Measurements from ENCODE around the gene TMEM178B.

Gene TMEM178B

DNA sequence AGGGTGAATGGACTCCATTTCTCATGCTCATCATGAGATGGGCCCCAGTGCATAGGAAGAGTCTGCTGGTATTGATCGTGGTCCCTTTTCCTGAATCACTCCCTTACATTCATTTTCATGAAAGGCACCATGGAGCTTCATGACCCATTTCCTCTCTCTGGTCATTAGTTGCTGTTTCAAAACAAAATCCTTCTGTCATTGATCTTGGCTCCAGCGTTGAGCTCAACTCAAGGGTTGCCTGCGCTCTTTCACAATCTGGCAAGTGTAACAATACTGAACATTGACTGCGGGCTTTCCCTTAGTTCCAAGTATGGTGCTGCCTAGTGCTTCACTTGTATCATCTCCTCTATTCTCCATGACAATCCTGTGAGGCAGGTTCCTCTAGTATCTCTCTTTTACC lies 197.6 kb downstream of the TMEM178B start:
- no peak overlapping the region for H3K4me3 ChIP-seq
- in situ Hi-C loops (cut with MboI; ENCODE audit: low sequenced_read_pairs) = no loop called here

GRCh38 chr7:141272417-141272816 lies 198.6 kb downstream of the TMEM178B start:
- in situ Hi-C loops (cut with MboI; ENCODE audit: low sequenced_read_pairs) = no loop called here
- H3K36me3 ChIP-seq (replicated peaks) = no peaks in the 10 kb centered on the region

More for the DNA sequence above, 197.6 kb downstream of the TMEM178B start:
- no peaks in the 10 kb centered on the region for H3K27me3 ChIP-seq (ENCODE audit: low read depth)
- H3K9me3 ChIP-seq = no peaks in the 10 kb centered on the region
- no peaks in the 10 kb centered on the region for H3K36me3 ChIP-seq (replicated peaks)
- DNase-seq (ENCODE audit: low spot score in 2 of 2) = no peak
- no peaks in the 10 kb centered on the region for H3K4me1 ChIP-seq

DNA sequence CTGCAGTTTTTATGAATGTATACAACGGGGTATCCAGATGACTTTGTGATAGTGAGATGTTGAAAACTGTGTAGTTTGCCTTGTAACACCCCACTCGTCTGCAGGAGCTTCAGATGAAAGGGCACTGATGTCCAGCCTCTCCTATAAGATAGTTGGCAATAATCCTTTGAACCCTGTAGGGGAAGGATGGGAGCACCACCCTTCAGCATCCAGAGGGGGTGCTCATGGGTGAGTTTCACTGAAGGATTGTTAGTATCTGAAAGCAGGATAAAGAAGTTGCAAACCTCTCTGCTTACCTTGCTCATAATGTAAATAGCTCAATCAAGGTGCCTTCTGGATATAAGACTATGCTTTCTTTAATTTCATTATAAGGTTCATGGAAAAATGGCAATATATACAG lies 201.5 kb downstream of the TMEM178B start:
- Histone ChIP-seq H3K4me1 (no peaks in the 10 kb centered on the region), H3K9me3 (no peaks in the 10 kb centered on the region), H3K27me3 (ENCODE audit: low read depth) (no peaks in the 10 kb centered on the region), H3K36me3 (replicated peaks) (no peaks in the 10 kb centered on the region), H3K4me3 (no peak overlapping the region)
- in situ Hi-C loops (cut with MboI; ENCODE audit: low sequenced_read_pairs) = no loop called here
- no peak for DNase-seq (ENCODE audit: low spot score in 2 of 2)

More at GRCh38 chr7:141272417-141272816, 198.6 kb downstream of the TMEM178B start:
- H3K9me3 ChIP-seq = no peaks in the 10 kb centered on the region
- no peak overlapping the region for H3K4me3 ChIP-seq
- no peak for DNase-seq (ENCODE audit: low spot score in 2 of 2)
- H3K4me1 ChIP-seq = no peaks in the 10 kb centered on the region
- H3K27me3 ChIP-seq (ENCODE audit: low read depth) = no peaks in the 10 kb centered on the region

- no peak overlapping the region for H3K4me3 ChIP-seq
- H3K27me3 ChIP-seq (ENCODE audit: low read depth) = no peaks in the 10 kb centered on the region
- no peaks in the 10 kb centered on the region for H3K4me1 ChIP-seq
- DNase-seq (ENCODE audit: low spot score in 2 of 2) = no peak
- H3K36me3 ChIP-seq (replicated peaks) = no peaks in the 10 kb centered on the region
- in situ Hi-C loops (cut with MboI; ENCODE audit: low sequenced_read_pairs) = no loop called here
- no peaks in the 10 kb centered on the region for H3K9me3 ChIP-seq
Measured at GRCh38 chr7:141276031-141276430, 202.2 kb downstream of the TMEM178B start.

DNA sequence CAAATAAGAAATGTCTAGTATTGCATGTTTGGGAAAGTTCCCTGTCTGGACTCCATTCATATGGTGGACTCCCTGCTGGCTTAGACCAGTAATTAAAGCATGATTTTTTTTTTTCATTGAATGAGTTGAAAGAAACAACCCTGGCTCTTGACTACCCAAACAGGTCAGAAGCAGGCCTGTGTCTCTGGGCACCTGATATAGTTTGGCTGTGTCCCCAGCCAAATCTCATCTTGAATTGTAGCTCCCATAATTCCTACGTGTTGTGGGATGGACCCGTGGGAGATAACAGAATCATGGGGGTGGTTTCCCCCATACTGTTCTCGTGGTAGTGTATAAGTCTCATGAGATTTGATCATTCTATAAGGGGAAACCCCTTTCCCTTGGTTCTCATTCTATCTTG lies 206.2 kb downstream of the TMEM178B start:
- in situ Hi-C loops (cut with MboI; ENCODE audit: low sequenced_read_pairs) = no loop called here
- no peaks in the 10 kb centered on the region for H3K27me3 ChIP-seq (ENCODE audit: low read depth)
- no peaks in the 10 kb centered on the region for H3K36me3 ChIP-seq (replicated peaks)
- H3K9me3 ChIP-seq = no peaks in the 10 kb centered on the region
- no peak for DNase-seq (ENCODE audit: low spot score in 2 of 2)
- H3K4me1 ChIP-seq = no peaks in the 10 kb centered on the region
- H3K4me3 ChIP-seq = no peak overlapping the region

DNA sequence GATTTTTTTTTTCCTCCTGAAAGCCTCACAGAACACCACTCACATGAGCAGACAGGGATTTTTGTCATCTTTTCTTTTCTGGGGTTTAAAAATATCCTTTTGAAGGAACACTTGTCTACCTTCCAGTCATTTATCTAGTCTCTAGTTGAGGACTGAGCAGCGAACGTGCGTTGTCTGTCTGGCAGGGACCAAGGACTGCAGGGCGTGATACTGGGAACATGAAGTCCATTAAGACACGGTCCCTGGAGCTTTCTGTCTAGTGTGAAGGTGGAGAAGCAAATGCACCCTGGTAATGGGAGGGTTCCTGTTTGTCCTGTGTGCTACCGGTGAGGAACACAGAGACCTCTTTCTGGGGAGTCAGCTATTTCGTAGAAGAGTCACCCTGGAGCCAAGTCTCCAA lies 207.4 kb downstream of the TMEM178B start:
- H3K4me3 ChIP-seq = no peak overlapping the region
- no peaks in the 10 kb centered on the region for H3K4me1 ChIP-seq
- H3K27me3 ChIP-seq (ENCODE audit: low read depth) = no peaks in the 10 kb centered on the region
- H3K36me3 ChIP-seq (replicated peaks) = no peaks in the 10 kb centered on the region
- no peaks in the 10 kb centered on the region for H3K9me3 ChIP-seq
- in situ Hi-C loops (cut with MboI; ENCODE audit: low sequenced_read_pairs) = no loop called here
- DNase-seq (ENCODE audit: low spot score in 2 of 2) = no peak

DNA sequence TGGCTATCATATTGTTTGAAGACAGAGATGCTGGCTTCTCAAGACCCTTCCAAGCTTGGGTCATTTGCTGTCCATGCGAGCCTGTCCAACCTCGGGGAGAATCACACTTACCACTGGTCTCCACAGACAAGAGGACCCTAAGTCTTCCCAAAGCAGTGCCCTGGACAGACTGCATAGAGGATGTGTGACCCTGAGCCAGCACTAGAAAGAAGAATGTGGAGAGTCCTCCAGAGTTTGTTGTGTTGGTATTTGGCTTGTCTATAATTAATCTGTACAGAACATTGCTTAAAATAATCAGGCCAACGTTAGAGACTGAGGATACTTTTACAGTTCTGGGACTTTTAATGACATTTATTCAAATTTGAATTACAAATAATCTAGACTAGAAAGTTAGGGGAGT lies 212.7 kb downstream of the TMEM178B start:
- no peaks in the 10 kb centered on the region for H3K9me3 ChIP-seq
- H3K4me3 ChIP-seq = no peak overlapping the region
- DNase-seq (ENCODE audit: low spot score in 2 of 2) = no peak
- no peaks in the 10 kb centered on the region for H3K36me3 ChIP-seq (replicated peaks)
- in situ Hi-C loops (cut with MboI; ENCODE audit: low sequenced_read_pairs) = no loop called here
- H3K27me3 ChIP-seq (ENCODE audit: low read depth) = no peaks in the 10 kb centered on the region
- no peaks in the 10 kb centered on the region for H3K4me1 ChIP-seq

DNA sequence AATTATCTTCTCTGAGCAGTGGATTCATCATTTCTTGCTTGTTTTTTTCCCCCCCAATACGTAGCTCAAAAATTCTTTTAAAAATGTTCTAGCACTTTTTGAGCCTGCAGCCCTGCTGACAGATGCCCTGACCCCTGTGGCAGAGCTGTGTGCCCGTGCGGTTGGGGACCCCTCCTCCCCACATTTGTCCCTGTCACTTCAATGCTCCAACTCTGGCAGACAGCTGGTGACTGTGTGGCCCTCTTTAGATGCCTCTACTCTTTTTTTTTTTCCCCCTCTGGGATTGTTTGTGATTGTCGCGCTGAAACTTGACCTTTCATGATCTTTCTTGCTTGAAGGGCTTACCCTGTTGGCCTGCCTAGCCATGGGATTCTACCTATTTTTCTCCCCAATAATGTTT lies 214.1 kb downstream of the TMEM178B start:
- no peak overlapping the region for H3K4me3 ChIP-seq
- H3K36me3 ChIP-seq (replicated peaks) = no peaks in the 10 kb centered on the region
- H3K27me3 ChIP-seq (ENCODE audit: low read depth) = no peaks in the 10 kb centered on the region
- in situ Hi-C loops (cut with MboI; ENCODE audit: low sequenced_read_pairs) = no loop called here
- no peaks in the 10 kb centered on the region for H3K4me1 ChIP-seq
- H3K9me3 ChIP-seq = no peaks in the 10 kb centered on the region
- no peak for DNase-seq (ENCODE audit: low spot score in 2 of 2)

- Histone ChIP-seq H3K27me3 (ENCODE audit: low read depth) (no peaks in the 10 kb centered on the region), H3K4me3 (no peak overlapping the region), H3K36me3 (replicated peaks) (no peaks in the 10 kb centered on the region), H3K9me3 (no peaks in the 10 kb centered on the region), H3K4me1 (no peaks in the 10 kb centered on the region)
- no peak for DNase-seq (ENCODE audit: low spot score in 2 of 2)
- in situ Hi-C loops (cut with MboI; ENCODE audit: low sequenced_read_pairs) = no loop called here
Measured at GRCh38 chr7:141288626-141289025, 214.8 kb downstream of the TMEM178B start.

- Histone ChIP-seq H3K4me1 (no peaks in the 10 kb centered on the region), H3K4me3 (no peak overlapping the region), H3K36me3 (replicated peaks) (no peaks in the 10 kb centered on the region), H3K9me3 (no peaks in the 10 kb centered on the region), H3K27me3 (ENCODE audit: low read depth) (no peaks in the 10 kb centered on the region)
- no peak for DNase-seq (ENCODE audit: low spot score in 2 of 2)
- in situ Hi-C loops (cut with MboI; ENCODE audit: low sequenced_read_pairs) = no loop called here
Measured at GRCh38 chr7:141290365-141290764, 216.5 kb downstream of the TMEM178B start.

- H3K4me1 ChIP-seq = no peaks in the 10 kb centered on the region
- no peaks in the 10 kb centered on the region for H3K36me3 ChIP-seq (replicated peaks)
- H3K9me3 ChIP-seq = no peaks in the 10 kb centered on the region
- in situ Hi-C loops (cut with MboI; ENCODE audit: low sequenced_read_pairs) = no loop called here
- no peaks in the 10 kb centered on the region for H3K27me3 ChIP-seq (ENCODE audit: low read depth)
- no peak for DNase-seq (ENCODE audit: low spot score in 2 of 2)
- no peak overlapping the region for H3K4me3 ChIP-seq
Measured at GRCh38 chr7:141290973-141291372, 217.1 kb downstream of the TMEM178B start.

- no peaks in the 10 kb centered on the region for H3K4me1 ChIP-seq
- no peak for DNase-seq (ENCODE audit: low spot score in 2 of 2)
- no peaks in the 10 kb centered on the region for H3K27me3 ChIP-seq (ENCODE audit: low read depth)
- in situ Hi-C loops (cut with MboI; ENCODE audit: low sequenced_read_pairs) = no loop called here
- no peaks in the 10 kb centered on the region for H3K9me3 ChIP-seq
- no peaks in the 10 kb centered on the region for H3K36me3 ChIP-seq (replicated peaks)
- H3K4me3 ChIP-seq = no peak overlapping the region
Measured at GRCh38 chr7:141291541-141291940, 217.7 kb downstream of the TMEM178B start.

GRCh38 chr7:141294143-141294829 lies 220.4 kb downstream of the TMEM178B start:
- in situ Hi-C loops (cut with MboI; ENCODE audit: low sequenced_read_pairs) = no loop called here
- H3K36me3 ChIP-seq (replicated peaks) = no peaks in the 10 kb centered on the region
- H3K4me3 ChIP-seq = no peak overlapping the region
- no peaks in the 10 kb centered on the region for H3K9me3 ChIP-seq
- DNase-seq (ENCODE audit: low spot score in 2 of 2) = no peak
- H3K27me3 ChIP-seq (ENCODE audit: low read depth) = no peaks in the 10 kb centered on the region
- H3K4me1 ChIP-seq = no peaks in the 10 kb centered on the region

GRCh38 chr7:141295367-141295895 lies 221.6 kb downstream of the TMEM178B start:
- Histone ChIP-seq H3K36me3 (replicated peaks) (no peaks in the 10 kb centered on the region), H3K4me3 (no peak overlapping the region), H3K27me3 (ENCODE audit: low read depth) (no peaks in the 10 kb centered on the region), H3K4me1 (no peaks in the 10 kb centered on the region), H3K9me3 (no peaks in the 10 kb centered on the region)
- DNase-seq (ENCODE audit: low spot score in 2 of 2) = no peak
- in situ Hi-C loops (cut with MboI; ENCODE audit: low sequenced_read_pairs) = no loop called here

- in situ Hi-C loops (cut with MboI; ENCODE audit: low sequenced_read_pairs) = no loop called here
- no peaks in the 10 kb centered on the region for H3K36me3 ChIP-seq (replicated peaks)
- no peaks in the 10 kb centered on the region for H3K4me1 ChIP-seq
Measured at GRCh38 chr7:141300816-141301215, 227.0 kb downstream of the TMEM178B start.

More at GRCh38 chr7:141300816-141301215, 227.0 kb downstream of the TMEM178B start:
- no peaks in the 10 kb centered on the region for H3K27me3 ChIP-seq (ENCODE audit: low read depth)
- DNase-seq (ENCODE audit: low spot score in 2 of 2) = no peak
- no peak overlapping the region for H3K4me3 ChIP-seq
- no peaks in the 10 kb centered on the region for H3K9me3 ChIP-seq
